ENCODE data around the gene FNIP2. TPM values are rescaled to one million over a fixed set of nuclear protein-coding genes. Genes with fewer than 3 reads are reported as not detected.
A peak's percentile ranks its signal among the peaks of the same experiment; 100 is the strongest.
"Not testable (repeated sequence)": the region's sequence is repeated elsewhere in the genome, so short reads cannot be mapped to it uniquely, and the experiment has no call there.

FNIP2 gene
- total RNA-seq, 1 donor from 2014 or later = 20.4 TPM

GRCh38 chr4:158912390-158912789 is 143.6 kb downstream of the FNIP2 start:
- intact Hi-C loops (cut with micrococcal nuclease) = no loop called here
- H3K27ac Mint-ChIP-seq = no peak overlapping the region
- H3K4me1 Mint-ChIP-seq (ENCODE audit: low read depth) = peaks cover 5% of the 10 kb centered on the region
- no peaks in the 10 kb centered on the region for H3K9me3 Mint-ChIP-seq
- H3K36me3 Mint-ChIP-seq (ENCODE audit: low read depth) = peaks cover 1% of the 10 kb centered on the region
- peaks cover 3% of the 10 kb centered on the region for H3K27me3 Mint-ChIP-seq (ENCODE audit: insufficient read depth)
- H3K4me3 Mint-ChIP-seq = no peak overlapping the region
- DNase-seq (ENCODE audit: low spot score) = no peak

GRCh38 chr4:158912806-158913205 is 144.0 kb downstream of the FNIP2 start:
- H3K4me1 Mint-ChIP-seq (ENCODE audit: low read depth) = peaks cover 5% of the 10 kb centered on the region
- no peak for DNase-seq (ENCODE audit: low spot score)
- H3K27me3 Mint-ChIP-seq (ENCODE audit: insufficient read depth) = peaks cover 3% of the 10 kb centered on the region
- no peaks in the 10 kb centered on the region for H3K9me3 Mint-ChIP-seq
- no peak overlapping the region for H3K4me3 Mint-ChIP-seq
- intact Hi-C loops (cut with micrococcal nuclease) = no loop called here
- H3K36me3 Mint-ChIP-seq (ENCODE audit: low read depth) = peaks cover 1% of the 10 kb centered on the region
- H3K27ac Mint-ChIP-seq = no peak overlapping the region

DNA sequence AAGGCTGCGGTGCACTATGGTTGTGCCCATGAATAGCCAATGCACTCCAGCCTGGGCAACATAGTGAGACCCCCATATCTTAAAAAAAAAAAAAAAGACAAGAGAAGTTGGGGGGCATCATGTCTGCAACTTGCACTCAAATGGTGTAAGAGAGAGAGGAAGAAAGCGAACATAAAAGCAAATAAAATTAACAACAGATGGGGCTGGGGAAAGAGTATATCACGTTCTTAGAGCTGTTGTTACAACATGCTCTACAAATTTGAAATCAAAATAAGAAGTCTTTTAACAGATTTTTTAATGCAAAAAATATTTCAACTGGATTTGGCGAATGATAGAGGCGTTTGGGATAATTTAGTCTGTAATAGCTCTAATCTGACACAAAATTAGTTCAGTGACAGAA is 144.9 kb downstream of the FNIP2 start:
- Mint-ChIP-seq H3K4me1 (ENCODE audit: low read depth) (peaks cover 5% of the 10 kb centered on the region), H3K9me3 (no peaks in the 10 kb centered on the region), H3K4me3 (no peak overlapping the region), H3K27ac (no peak overlapping the region), H3K27me3 (ENCODE audit: insufficient read depth) (peaks cover 3% of the 10 kb centered on the region), H3K36me3 (ENCODE audit: low read depth) (peaks cover 1% of the 10 kb centered on the region)
- no peak for DNase-seq (ENCODE audit: low spot score)
- intact Hi-C loops (cut with micrococcal nuclease) = no loop called here

DNA sequence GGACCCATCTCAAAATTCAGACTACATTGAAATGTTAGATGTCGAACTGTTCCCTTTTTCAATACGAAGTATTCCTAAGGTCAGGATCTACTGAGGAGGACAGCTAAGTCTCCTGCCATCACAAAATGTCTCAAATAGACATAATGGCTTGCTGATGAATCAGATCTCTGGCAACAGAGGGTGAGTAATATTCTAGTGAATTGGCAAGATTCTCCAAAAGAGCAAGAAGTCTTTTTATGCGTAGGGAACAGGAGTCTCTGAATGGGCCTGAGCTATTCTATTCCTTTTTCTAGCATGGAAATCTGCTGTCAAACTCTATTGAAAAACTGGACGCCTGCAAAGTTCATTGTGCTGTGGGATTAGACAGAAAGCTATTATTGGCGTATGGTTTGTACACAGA is 145.4 kb downstream of the FNIP2 start:
- peaks cover 1% of the 10 kb centered on the region for H3K36me3 Mint-ChIP-seq (ENCODE audit: low read depth)
- no peak for DNase-seq (ENCODE audit: low spot score)
- peaks cover 5% of the 10 kb centered on the region for H3K4me1 Mint-ChIP-seq (ENCODE audit: low read depth)
- intact Hi-C loops (cut with micrococcal nuclease) = no loop called here
- H3K4me3 Mint-ChIP-seq = no peak overlapping the region
- peaks cover 3% of the 10 kb centered on the region for H3K27me3 Mint-ChIP-seq (ENCODE audit: insufficient read depth)
- H3K9me3 Mint-ChIP-seq = no peaks in the 10 kb centered on the region
- H3K27ac Mint-ChIP-seq = no peak overlapping the region

DNA sequence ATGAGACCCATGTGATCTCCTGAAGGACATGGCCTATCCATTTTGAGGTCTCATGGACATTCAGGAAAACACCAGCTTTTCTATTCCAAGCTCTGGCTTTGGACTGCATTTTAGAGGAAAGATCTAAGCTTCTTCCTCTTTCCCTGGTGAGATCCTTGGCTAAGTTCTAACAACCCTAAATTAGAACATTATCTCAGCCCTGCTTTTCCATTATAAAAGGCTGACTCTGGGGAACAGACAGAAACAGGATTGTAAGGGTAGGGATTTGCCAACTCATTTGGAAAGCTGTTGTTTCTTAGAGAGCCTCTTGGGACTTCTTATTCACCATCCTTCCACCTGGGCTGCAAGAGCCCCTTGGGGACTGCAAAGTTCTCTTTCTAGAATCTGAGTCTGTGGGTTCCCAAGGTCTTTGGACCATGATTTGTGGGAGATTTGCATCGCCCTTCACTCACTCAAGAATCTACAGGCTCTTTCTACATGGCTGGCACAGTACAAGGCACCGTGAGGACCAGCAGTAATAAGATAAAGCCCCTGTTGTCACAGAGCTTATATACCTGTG is 146.9 kb downstream of the FNIP2 start:
- DNase-seq (ENCODE audit: low spot score) = no peak
- Mint-ChIP-seq H3K4me3 (no peak overlapping the region), H3K9me3 (peaks cover 7% of the 10 kb centered on the region), H3K4me1 (ENCODE audit: low read depth) (peaks cover 5% of the 10 kb centered on the region), H3K27me3 (ENCODE audit: insufficient read depth) (peaks cover 6% of the 10 kb centered on the region), H3K36me3 (ENCODE audit: low read depth) (peaks cover 1% of the 10 kb centered on the region), H3K27ac (no peak overlapping the region)
- intact Hi-C loops (cut with micrococcal nuclease) = no loop called here

DNA sequence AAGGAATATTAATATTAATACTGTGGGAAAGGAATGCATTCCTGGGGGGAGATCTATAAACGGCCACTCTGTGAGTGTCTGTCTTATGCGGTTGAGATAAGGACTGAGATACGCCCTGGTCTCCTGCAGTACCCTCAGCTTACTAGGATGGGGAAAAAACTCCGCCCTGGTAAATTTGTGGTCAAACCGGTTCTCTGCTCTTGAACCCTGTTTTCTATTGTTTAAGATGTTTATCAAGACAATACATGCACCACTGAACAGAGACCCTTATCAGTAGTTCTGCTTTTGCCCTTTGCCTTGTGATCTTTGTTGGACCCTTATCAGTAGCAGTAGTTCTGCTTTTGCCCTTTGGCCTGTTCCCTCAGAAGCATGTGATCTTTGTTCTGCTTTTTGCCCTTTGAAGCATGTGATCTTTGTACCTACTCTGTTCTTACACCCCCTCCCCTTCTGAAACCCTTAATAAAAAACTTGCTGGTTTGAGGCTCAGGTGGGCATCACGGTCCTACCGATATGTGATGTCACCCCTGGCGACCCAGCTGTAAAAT is 151.7 kb downstream of the FNIP2 start:
- H3K4me3 Mint-ChIP-seq; H3K36me3 Mint-ChIP-seq (ENCODE audit: low read depth); DNase-seq (ENCODE audit: low spot score); intact Hi-C loops (cut with micrococcal nuclease); H3K4me1 Mint-ChIP-seq (ENCODE audit: low read depth); H3K27me3 Mint-ChIP-seq (ENCODE audit: insufficient read depth); H3K27ac Mint-ChIP-seq: not testable (repeated sequence)
- peaks cover 23% of the 10 kb centered on the region for H3K9me3 Mint-ChIP-seq

DNA sequence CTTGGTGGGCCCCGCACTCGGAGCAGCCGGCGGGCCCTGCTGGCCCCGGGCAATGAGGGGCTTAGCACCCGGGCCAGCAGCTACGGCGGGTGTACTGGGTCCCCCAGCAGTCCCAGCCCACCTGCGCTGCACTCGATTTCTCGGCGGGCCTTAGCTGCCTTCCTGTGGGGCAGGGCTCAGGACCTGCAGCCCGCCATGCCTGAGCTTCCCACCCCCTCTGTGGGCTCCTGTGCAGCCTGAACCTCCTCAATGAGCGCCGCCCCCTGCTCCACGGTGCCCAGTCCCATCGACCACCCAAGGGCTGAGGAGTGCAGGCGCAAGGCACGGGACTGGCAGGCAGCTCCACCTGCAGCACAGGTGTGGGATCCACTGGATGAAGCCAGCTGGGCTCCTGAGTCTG is 158.9 kb downstream of the FNIP2 start:
- H3K36me3 Mint-ChIP-seq (ENCODE audit: low read depth); H3K27ac Mint-ChIP-seq; H3K9me3 Mint-ChIP-seq; H3K4me3 Mint-ChIP-seq; intact Hi-C loops (cut with micrococcal nuclease); H3K27me3 Mint-ChIP-seq (ENCODE audit: insufficient read depth); DNase-seq (ENCODE audit: low spot score): not testable (repeated sequence)
- peaks cover 26% of the 10 kb centered on the region for H3K4me1 Mint-ChIP-seq (ENCODE audit: low read depth)

- Mint-ChIP-seq H3K27ac (no peak overlapping the region), H3K27me3 (ENCODE audit: insufficient read depth) (no peaks in the 10 kb centered on the region), H3K4me1 (ENCODE audit: low read depth) (peaks cover 26% of the 10 kb centered on the region), H3K9me3 (no peaks in the 10 kb centered on the region), H3K4me3 (peak overlapping the region; percentile 79), H3K36me3 (ENCODE audit: low read depth) (no peaks in the 10 kb centered on the region)
- intact Hi-C loops (cut with micrococcal nuclease) = no loop called here
- DNase-seq (ENCODE audit: low spot score) = no peak
Measured at GRCh38 chr4:158929939-158930638, 161.3 kb downstream of the FNIP2 start.

DNA sequence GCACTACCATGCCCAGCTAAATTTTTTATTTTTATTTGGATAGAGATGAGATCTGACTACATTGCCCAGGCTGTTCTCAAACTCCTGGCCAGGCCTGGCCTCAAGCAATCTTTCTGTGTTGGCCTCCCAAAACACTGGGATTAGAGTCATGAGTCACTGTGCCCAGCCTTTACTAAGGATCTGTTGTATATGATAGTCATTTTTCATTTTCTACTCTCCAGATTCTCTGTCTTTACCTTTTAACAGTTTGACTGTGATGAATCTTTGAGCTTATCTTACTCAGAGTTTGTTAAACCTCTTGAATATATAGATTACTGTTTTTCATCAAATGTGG is 161.8 kb downstream of the FNIP2 start:
- Mint-ChIP-seq H3K4me3 (no peak overlapping the region), H3K9me3 (no peaks in the 10 kb centered on the region), H3K27me3 (ENCODE audit: insufficient read depth) (no peaks in the 10 kb centered on the region), H3K36me3 (ENCODE audit: low read depth) (no peaks in the 10 kb centered on the region), H3K27ac (no peak overlapping the region), H3K4me1 (ENCODE audit: low read depth) (peaks cover 26% of the 10 kb centered on the region)
- DNase-seq (ENCODE audit: low spot score) = no peak
- intact Hi-C loops (cut with micrococcal nuclease) = no loop called here

DNA sequence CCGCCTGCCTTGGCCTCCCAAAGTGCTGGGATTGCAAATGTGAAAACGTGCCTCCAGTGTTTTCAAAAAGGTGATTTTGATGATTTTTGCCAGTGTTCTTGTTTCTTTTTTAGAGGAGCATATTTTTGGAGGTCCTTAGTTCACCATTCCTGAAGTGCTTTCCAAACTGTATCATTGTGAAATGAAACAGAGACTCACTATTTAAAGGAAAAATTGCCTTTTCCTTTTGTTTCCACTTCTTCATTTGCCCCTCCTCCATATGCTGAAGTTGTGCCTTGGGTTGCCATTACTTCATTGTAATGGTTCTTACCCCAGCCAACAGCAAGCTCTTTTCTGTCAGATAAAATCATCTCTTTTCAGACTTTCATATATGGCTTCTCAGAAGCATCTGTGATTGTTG is 164.4 kb downstream of the FNIP2 start:
- H3K4me3 Mint-ChIP-seq = no peak overlapping the region
- no peak overlapping the region for H3K27ac Mint-ChIP-seq
- H3K27me3 Mint-ChIP-seq (ENCODE audit: insufficient read depth) = peaks cover 2% of the 10 kb centered on the region
- H3K36me3 Mint-ChIP-seq (ENCODE audit: low read depth) = no peaks in the 10 kb centered on the region
- DNase-seq (ENCODE audit: low spot score) = no peak
- intact Hi-C loops (cut with micrococcal nuclease) = no loop called here
- no peaks in the 10 kb centered on the region for H3K9me3 Mint-ChIP-seq
- H3K4me1 Mint-ChIP-seq (ENCODE audit: low read depth) = peaks cover 16% of the 10 kb centered on the region

- Mint-ChIP-seq H3K4me3 (no peak overlapping the region), H3K9me3 (no peaks in the 10 kb centered on the region), H3K4me1 (ENCODE audit: low read depth) (peaks cover 6% of the 10 kb centered on the region), H3K27ac (no peak overlapping the region), H3K36me3 (ENCODE audit: low read depth) (no peaks in the 10 kb centered on the region), H3K27me3 (ENCODE audit: insufficient read depth) (peaks cover 2% of the 10 kb centered on the region)
- intact Hi-C loops (cut with micrococcal nuclease) = no loop called here
- no peak for DNase-seq (ENCODE audit: low spot score)
Measured at GRCh38 chr4:158934996-158935669, 166.3 kb downstream of the FNIP2 start.

- no peak overlapping the region for H3K27ac Mint-ChIP-seq
- no peaks in the 10 kb centered on the region for H3K36me3 Mint-ChIP-seq (ENCODE audit: low read depth)
- H3K9me3 Mint-ChIP-seq = no peaks in the 10 kb centered on the region
- peaks cover 2% of the 10 kb centered on the region for H3K27me3 Mint-ChIP-seq (ENCODE audit: insufficient read depth)
- no peak for DNase-seq (ENCODE audit: low spot score)
- no peaks in the 10 kb centered on the region for H3K4me1 Mint-ChIP-seq (ENCODE audit: low read depth)
- intact Hi-C loops (cut with micrococcal nuclease) = no loop called here
- H3K4me3 Mint-ChIP-seq = no peak overlapping the region
Measured at GRCh38 chr4:158936238-158936637, 167.4 kb downstream of the FNIP2 start.

- Mint-ChIP-seq H3K4me1 (ENCODE audit: low read depth) (no peaks in the 10 kb centered on the region), H3K4me3 (no peak overlapping the region), H3K9me3 (no peaks in the 10 kb centered on the region), H3K36me3 (ENCODE audit: low read depth) (no peaks in the 10 kb centered on the region), H3K27ac (no peak overlapping the region), H3K27me3 (ENCODE audit: insufficient read depth) (peaks cover 6% of the 10 kb centered on the region)
- intact Hi-C loops (cut with micrococcal nuclease) = no loop called here
- no peak for DNase-seq (ENCODE audit: low spot score)
Measured at GRCh38 chr4:158938220-158939044, 169.6 kb downstream of the FNIP2 start.

Measured in activated T-helper 1 cell treated with anti-CD3 and anti-CD28 coated beads, Interleukin-12 subunit alpha, Interleukin-12 subunit beta, Interleukin-2, Interleukin-4 antibody, amounts not matched to agents 30 ng/mL and 10 ng/mL and 1 ng/mL, durations not matched to agents 14 hours and 24 hours and 36 hours (primary cell).